ENCODE results near the gene TPSB2.
"Not testable (repeated sequence)": the region's sequence is repeated elsewhere in the genome, so short reads cannot be mapped to it uniquely, and the experiment has no call there.

The TPSB2 gene

DNA sequence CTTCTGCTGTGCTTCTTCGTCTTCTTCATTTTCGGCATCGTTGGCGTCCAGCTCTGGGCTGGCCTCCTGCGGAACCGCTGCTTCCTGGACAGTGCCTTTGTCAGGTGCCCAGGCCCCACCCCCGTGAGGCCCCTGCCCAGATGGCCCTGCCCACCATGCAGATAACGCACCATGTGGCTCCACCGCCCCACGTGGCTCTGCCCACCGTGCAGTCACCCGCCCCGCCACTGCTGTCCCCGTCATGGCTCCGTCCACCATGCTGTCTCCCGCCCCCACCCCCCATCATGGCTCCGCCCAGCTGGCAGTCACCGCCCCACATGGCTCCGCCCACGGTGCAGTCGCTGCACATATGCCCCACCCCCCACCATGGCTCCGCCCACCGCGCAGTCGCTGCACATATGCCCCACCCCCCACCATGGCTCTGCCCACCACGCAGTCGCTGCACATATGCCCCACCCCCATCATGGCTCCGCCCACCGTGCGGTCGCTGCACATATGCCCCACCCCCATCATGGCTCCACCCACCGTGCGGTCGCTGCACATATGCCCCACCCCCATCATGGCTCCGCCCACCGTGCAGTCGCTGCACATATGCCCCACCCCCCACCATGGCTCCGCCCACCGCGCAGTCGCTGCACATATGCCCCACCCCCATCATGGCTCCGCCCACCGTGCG, 31.2 kb downstream of the TPSB2 start:
- not testable (repeated sequence) for DNase-seq

DNA sequence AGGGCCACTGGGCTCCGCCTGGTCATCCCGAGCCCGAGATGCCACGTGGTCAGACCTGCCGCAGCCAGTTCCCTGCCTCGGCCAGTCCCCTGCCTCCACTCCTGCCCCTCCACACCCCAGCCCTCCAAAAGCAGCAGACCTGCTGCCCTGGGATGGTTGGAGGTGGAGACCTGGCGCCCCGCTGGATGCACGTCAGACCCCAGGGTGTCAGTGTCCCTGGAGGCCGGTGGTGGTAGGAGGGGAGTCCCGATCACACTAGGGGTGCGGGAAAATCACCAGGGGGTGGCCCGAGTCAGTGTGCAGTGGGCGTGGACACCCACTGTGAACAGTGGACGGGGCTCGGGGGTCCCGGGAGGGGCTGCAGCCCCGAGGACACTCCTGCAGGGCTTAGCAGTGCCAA, 31.8 kb downstream of the TPSB2 start:
- DNase-seq, result no peak

DNA sequence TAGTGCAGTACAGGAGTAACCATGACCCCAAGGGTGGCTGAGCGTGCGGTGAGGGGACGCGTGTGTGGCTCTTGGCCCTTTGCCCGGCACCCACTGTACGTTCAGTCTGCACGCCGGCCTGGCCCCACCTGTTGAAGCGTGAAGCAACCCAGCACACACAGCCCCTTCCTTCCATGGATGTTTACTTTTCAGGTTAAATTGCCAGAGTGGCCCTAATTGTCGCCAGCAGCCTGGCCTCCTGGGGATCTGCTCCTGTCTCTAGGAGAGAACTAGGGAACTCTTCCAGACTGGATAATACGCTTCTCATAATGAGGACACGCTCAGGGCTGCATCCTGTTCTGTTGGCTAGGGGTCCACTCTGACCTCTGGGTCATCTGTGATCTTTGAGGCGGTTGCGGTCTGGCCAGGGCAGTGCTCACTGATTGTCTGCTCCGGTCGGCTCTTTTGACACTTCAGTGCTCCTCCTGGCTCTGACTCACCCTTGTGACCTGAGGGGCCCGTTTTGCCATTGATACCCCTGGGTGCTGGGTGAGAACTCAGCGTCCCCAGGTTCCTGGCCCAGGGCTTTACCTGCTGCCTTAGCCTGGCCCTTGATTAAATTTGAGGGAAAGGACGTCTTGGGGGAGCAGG, 32.6 kb downstream of the TPSB2 start:
- no peak for DNase-seq

DNA sequence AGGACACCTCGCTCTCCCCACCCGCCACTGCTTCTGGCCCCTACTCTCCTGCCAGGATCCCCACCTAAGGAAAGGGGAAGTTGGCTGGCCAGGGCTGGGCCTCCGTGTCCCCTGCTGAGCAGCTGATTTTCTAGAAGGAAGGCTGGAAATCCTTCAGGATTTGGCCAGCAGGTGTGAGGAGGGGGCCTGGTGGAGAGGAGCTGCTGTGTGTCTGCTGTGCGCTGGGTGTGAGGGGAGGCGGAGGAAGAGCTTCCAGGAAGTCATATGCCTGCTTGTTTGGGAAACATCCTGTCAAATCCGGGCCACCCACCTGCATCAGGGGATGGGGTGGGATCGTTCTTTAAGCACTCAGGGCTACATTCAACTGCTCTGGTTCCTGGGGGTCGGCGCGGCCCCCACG, 33.5 kb downstream of the TPSB2 start:
- DNase-seq, result no peak

DNA sequence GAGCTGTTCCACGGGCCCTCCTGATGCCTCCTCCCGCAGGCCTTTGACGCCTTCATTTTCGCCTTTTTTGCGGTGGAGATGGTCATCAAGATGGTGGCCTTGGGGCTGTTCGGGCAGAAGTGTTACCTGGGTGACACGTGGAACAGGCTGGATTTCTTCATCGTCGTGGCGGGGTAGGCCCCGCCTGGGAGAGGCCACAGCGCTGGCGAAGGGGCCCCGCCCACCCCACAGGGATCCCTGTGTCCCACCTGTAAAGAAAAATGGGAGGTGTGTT, 34.7 kb downstream of the TPSB2 start:
- no peak for DNase-seq

DNA sequence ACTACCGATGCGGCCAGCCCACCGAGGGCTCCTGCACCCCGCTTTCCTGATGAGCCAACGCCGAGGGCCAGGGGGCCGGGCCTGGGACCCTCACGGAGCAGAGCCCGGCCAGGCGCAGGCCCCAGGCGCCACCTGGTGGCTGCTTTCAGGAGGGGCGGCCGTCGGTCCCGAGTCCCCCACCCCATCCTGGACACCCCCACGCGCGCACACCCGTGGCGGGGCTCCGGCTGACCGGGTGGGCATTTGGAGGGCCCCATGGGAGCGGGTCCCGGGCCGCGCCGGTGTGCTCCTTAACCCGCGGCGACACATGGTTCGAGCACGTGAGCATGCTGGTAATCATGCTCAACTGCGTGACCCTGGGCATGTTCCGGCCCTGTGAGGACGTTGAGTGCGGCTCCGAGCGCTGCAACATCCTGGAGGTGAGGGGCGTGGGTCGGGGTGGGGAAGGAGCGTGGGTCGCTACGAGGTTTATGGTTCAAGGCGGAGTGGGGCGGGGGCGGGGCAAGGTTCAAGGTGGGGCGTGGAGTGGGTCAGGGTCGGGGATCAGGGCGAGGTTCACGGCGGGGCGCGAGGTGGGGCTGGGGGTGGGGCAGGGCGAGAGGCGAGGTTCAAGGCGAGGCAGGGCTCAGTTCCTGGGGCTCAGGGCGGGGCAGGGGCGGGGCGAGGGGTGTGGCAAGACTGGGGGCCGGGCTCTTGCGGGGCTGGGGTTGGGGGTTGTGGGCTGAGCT, 35.2 kb downstream of the TPSB2 start:
- no peak for DNase-seq

DNA sequence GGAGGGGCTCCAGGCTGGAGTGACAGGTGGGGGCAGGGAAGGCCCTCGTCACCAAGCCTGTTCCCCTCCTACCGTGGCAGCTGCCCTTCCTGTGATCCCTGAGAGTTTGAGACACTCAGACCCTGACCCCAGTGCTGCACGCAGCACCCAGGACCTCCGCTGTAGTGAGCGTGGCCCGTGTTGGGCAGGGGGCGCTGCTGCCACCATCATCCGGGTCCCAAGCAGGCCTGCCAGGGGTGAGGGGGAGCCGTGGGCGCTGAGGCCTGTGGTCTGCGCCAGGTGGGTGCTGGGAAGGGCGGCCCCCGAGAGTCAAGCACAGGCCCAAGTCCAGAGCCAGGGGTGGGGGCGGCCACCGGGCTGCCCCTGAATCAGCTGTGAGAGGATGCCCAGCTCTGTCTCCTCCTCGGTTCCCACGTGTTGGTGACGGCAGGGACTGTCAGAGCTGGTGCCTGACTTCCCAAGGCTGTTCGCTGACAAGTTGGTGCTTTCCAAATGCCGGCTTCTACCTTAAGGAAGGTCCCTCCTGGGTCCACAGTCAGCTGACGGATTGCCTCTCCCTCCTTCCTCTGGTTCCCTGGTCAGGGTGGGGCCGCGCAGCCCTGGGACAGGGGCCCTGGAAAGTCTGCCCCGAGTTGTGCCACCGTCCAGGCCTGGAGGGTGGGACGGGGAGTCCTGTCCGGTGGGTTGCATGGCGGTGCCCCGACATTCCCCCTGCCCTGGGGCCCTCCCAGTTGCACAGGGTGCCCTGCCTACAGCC, 36.0 kb downstream of the TPSB2 start:
- DNase-seq, result no peak

DNA sequence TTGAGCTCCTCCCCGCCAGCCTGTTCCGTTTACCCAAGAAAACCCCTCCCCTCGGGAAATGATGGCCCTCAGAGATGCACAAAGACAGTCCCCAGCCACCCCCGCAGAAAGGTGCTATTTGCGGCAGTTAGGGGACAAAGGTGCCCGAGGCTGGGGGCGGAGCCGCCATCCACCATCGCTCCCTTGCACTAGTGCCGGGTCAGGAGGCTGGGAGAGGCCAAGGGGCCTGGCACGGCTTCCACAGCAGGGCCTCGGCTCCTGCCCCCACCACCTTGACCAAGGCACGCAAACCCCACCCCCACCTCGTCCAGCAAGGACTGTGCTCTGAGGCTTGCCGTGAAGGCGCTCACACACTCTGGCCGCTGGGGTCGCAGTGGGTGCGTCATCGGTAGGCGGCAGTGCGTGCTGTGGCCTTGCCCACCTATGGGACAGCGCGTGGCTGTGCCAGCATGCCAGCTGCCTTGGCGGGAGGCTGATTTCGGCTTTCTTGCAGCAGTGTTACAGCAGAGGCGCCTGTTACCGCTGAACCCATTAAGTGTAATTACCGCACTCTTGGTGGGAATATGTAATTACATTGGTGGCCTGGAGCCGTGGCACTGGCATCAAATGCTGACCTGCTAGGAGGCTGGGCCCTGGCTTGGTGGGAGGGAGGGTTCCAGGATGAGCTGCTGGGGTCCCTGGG, 36.7 kb downstream of the TPSB2 start:
- no peak for DNase-seq

DNA sequence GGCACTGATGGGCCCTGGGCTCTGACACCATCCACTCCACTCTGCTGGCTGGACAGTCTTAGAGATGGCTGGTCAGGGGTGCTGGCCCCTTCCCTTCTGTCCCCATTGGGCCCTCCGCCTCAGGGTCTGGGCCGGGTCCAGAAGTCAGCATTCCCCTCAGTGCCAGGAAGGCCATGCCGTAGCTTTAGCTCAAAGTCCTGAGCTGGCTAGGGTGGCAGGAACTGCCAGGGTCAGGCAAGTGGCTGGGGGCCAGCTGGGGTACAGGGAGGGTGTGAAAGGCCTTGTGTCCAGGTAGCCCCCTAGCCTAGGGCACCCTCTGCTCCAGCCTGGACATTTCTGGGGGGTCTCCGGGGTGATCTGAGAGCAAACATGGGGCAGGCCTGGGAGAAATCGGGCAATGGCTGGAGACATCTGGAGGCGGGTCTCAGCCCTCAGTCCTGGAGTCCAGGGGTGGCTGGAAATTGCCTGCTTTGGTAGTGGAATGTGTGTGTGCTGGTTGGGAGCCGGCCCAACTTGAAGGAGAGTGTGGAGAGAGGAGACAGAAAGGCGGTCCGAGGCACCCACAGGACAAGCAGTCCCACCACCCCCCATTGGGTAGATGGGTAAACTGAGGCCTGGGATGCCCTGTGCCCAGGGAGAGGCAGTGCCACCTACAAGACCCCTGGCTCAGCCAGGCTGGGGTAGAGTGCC, 37.5 kb downstream of the TPSB2 start:
- DNase-seq, result no peak

DNA sequence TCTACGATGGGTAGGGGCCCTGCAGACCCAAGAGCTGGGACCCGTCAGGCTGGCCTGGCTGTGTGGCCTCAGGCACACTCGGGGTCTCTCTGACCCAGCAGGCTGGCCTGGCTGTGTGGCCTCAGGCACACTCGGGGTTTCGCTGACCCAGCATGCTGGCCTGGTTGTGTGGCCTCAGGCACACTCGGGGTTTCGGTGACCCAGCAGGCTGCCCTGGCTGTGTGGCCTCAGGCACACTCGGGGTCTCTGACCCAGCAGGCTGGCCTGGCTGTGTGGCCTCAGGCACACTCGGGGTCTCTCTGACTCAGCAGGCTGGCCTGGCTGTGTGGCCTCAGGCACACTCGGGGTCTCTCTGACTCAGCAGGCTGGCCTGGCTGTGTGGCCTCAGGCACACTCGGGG, 39.2 kb downstream of the TPSB2 start:
- DNase-seq, result not testable (repeated sequence)

DNA sequence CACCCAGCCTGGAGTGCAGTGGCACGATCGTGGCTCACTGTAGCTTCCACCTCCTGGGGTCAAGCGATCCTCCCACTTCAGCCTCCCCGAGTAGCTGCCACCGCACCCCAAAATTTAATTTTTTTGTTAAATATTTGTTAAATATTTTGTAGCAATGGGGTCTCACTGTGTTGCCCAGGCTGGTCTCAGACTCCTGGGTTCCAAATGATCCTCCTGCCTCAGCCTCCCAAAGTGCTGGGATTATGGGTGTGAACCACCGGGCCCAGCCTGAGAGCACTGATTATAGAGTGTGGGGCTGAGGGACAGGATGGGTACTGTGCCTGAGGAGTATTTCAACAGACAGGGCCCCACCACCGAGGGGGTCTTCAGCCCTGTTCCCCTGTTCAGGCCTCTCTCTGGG, 40.5 kb downstream of the TPSB2 start:
- DNase-seq, result no peak

DNA sequence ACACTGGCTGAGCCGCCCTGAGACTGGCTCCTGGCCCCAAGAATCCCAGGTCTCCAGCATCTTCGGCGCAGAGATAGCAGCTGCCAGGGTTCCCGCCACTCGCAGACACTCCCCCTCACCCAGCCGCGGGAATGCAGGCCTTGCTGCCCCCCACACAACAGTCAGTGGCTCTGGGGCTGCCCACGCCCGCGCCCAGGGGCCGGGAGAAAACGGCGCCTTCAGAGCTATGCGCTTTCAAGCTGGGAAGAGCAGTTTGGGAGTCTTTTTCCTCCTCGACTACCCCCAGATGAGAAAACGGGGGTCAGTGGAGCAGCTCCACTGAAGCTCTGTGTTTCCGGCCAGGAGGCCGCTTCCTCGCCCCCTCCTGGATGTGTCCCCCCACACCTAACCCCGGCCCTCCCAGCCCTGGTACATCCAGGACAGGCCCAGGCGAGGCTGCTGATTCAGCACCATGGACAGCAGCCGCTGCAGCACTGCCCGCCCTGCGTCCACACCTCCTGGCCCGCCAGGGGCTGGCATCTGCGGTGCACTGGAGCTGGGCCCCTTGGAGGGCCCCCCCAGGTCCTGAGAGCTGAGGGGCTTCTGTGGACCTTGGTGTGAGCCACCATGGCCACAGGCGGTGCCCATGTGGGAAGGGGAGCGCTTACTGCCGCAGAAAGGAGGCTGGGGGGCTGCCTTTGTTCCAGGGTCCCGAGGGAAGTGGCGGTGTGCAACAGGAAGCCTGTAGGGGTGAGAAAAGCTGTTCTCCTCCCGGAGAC, 41.4 kb downstream of the TPSB2 start:
- no peak for DNase-seq

DNA sequence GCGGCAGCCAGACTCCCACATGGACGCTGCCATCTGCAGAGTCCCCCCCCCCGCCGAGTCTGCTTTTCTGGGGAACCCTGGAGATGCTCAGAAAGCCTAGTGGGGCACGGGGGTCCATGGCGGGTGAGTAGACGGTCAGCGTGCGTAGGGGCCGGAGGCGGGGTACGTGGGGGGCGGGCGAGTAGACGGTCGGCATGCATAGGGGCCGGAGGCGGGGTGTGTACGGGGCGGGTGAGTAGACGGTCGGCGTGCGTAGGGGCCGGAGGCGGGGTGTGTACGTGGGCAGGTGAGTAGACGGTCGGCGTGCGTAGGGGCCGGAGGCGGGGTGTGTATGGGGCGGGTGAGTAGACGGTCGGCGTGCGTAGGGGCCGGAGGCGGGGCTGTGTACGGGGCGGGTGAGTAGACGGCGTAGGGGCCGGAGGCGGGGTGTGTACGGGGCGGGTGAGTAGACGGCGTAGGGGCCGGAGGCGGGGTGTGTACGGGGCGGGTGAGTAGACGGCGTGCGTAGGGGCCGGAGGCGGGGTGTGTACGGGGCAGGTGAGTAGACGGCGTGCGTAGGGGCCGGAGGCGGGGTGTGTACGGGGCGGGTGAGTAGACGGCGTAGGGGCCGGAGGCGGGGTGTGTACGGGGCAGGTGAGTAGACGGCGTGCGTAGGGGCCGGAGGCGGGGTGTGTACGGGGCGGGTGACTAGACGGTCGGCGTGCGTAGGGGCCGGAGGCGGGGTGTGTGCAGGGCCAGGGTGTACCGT, 44.4 kb downstream of the TPSB2 start:
- not testable (repeated sequence) for DNase-seq

DNA sequence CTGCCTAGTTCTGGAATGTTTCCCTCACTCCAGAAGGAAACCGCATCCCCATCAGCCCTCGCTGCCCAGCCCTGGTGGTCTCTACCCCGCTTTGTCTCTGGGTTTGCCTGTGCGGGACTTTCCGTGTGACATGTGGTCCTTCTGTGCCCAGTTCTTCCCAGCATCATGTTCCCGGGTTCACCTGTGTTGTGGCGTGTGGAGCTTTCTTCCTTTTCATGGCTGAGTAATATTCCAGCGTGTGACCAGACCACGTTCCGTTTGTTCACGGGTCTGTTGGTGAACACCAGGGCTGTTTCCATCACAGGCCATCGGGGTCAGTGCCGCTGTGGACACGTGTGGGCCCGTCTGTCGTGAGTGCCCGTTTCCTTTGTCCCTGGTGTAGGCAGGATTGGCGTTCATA, 45.0 kb downstream of the TPSB2 start:
- DNase-seq, result no peak

DNA sequence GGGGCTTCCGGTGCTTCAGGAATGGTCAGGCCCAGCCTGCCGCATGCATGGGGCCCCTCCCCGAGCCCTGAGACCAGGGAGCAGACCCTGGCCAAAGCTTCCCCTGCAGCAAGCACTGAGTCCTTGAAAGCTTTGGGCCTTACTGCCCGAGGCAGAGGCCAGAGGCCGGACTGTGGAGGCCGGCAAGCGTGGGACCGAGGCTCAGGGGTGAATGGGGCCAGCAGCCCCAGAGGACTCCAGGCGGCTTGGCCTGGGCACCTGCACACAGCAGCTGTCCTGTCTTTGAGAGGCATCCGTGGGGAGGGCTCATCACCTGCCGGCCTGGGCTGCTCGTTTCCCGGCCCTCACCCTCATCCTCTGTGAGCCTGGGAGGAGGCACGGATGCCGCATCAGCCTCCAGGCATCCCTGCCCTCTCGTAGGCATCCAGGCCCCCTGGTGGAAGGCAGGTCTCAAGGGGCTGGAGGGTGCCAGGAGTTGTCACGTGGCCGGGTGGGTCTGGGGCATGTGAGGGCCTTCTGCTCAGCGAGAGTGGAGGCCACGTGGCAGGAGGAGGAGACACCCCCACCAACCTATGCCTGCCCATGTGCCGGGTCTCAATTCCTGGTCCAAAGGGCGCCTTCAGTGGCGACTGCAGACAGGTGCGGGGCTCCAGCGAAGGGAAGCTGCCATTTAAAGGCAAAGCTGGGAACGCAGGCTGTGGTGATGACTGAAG, 45.7 kb downstream of the TPSB2 start:
- DNase-seq, result no peak

DNA sequence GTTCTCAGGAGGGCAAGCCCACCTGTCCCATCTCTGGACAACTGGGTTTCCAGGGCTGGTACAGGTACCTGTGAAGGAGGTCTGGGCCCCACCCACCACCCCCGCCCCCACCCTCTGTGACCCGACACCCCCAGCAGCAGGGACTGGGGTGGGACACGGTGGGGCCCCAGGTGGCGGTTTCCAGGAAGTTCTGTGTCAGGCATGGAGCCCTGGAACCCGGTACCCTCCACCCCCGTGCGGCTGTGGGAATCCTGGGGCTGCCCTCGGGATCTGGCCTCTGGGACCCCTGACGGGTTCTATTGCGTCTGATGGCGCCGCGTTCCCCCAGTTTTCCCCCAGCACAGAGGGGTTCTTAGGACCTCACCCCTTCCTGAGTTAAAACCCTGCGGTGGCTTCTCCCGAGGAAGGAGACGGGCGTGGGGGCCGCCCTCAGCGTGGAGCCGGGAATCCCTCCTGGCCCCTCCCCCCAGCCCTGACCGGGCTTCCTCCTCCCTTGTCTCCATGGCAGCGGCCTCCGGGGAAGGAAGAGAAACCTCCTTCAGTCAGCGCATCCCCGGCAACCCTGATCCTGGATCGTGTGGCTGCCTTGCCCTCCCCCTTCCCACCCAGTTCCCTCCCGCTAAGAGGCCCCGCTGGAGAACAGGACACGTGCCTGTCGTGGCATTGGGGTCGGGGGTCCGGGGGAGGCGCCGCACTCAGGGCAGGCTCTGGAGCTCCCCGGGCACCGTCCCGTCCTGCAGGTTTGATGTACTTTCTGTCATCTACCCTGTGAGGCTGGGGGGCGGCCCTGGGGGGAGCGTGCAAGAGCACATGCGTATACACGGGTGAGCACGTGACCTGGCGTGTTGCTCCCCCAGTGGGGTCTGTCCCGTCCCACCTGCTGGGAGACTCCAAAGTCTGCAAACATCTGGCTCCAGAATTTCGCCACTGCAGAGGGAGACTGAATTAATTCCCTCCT, 46.8 kb downstream of the TPSB2 start:
- DNase-seq, result no peak

DNA sequence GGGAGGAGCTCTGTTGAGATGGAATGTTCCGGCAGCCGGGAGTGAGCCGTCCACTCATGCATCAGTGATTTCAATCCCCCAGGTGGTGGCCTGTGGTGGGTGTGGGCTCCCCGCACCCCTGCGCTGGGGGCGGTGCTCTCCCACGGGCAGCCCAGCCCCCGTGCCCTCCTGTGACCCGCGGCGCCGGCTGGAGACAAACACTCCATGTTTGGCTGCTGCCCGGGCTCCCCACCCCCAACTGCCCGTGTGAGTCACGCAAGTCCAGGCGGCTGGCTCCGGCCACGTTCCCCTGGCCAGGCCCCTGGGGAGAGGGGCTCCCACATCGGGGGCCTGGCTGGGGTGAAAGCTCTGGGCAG, 47.7 kb downstream of the TPSB2 start:
- no peak for DNase-seq

DNA sequence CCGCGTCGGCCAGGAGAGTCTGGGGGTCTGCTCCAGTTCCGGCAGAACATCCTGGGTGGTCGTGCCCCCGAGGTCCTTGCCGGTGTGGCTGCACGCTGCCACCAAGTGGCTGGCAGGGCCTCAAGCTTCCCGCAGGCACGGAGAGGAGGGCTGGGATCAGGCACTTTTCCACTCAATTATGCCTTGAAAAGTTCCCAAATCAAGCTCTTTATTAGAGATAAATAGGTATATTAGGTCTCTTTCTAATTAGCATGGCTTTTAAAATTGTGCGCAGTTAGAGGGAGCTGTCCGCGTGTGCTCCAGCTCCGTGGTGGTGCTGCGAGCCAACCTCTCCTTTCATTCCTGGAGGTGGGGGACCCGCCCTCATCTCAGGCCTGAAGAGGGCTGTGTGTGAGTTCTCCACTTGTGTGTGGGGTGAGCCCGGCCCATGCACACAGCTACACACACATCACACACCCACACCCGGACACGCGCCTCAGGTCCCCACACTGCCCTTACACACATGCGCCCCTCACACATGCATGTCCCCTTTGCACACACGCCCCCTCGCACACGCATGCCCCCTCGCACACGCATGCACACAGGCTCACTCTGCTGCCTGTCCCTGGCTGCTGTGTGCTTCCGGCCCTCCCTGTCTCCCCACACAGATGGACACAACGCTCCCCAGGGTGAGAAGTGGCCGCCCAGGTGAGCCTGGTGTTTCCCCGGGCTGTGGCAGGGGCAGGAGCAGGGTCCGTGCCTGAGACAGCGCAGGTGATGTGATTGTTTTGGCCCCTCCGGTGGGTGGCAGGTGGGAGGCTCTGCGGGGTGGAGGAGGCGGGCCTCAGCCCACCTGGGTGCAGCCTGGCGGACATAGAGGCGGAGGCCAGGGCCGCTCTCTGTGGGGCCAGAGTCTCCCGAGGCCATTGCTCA, 48.3 kb downstream of the TPSB2 start:
- DNase-seq, result no peak
